Neural progenitor cell (in vitro differentiated cells): ENCODE data around the gene MPC1L. TPM values are rescaled to one million over a fixed set of nuclear protein-coding genes. Genes with fewer than 3 reads are reported as not detected.

ENCODE experiments used
- DNase-seq: peaks from one replicate; pipeline ENCODE4 v3.0.0-alpha.2; 2016; ENCODE audit warnings: low spot score
- H2AFZ ChIP-seq: fragments of 200-600 bp; sonication (generic); replicated peaks from 2 replicates; pipeline ENCODE4 v1.6.1; 2016; ENCODE audit warnings: antibody characterized with exemption
- H3F3A ChIP-seq: fragments of 200-600 bp; sonication (generic); 2 replicates; pipeline ENCODE4 v1.6.1; 2016; ENCODE audit warnings: antibody characterized with exemption, low read depth
- H3K27ac ChIP-seq: fragments of 200-600 bp; sonication (generic); 2 replicates; pipeline ENCODE4 v1.5.1; 2016; ENCODE audit warnings: mild to moderate bottlenecking
- H3K27me3 ChIP-seq: fragments of 200-600 bp; sonication (generic); 2 replicates; pipeline ENCODE4 v1.6.1; 2016; ENCODE audit warnings: mild to moderate bottlenecking, moderate library complexity
- H3K36me3 ChIP-seq: fragments of 200-600 bp; sonication (generic); 2 replicates; pipeline ENCODE4 v1.5.1; 2016
- H3K4me1 ChIP-seq: fragments of 200-600 bp; sonication (generic); 2 replicates; pipeline ENCODE4 v1.6.1; 2016; ENCODE audit warnings: mixed run types
- H3K4me2 ChIP-seq: fragments of 200-600 bp; sonication (generic); 2 replicates; pipeline ENCODE4 v1.6.1; 2016
- H3K4me3 ChIP-seq: fragments of 200-600 bp; sonication (generic); 2 replicates; pipeline ENCODE4 v1.5.1; 2016
- H3K79me2 ChIP-seq: fragments of 200-600 bp; sonication (generic); 2 replicates; pipeline ENCODE4 v1.6.1; 2016; ENCODE audit warnings: low read depth
- H3K9ac ChIP-seq: fragments of 200-600 bp; sonication (generic); 2 replicates; pipeline ENCODE4 v1.6.1; 2016
- H3K9me3 ChIP-seq: fragments of 200-600 bp; sonication (generic); 2 replicates; pipeline ENCODE4 v1.5.1; 2016; ENCODE audit warnings: low read depth
- H4K20me1 ChIP-seq: fragments of 200-600 bp; sonication (generic); 2 replicates; pipeline ENCODE4 v1.6.1; 2016; ENCODE audit warnings: low read depth
- H3K27ac Mint-ChIP-seq: 3 replicates; pipeline ENCODE4 v1.8.0; 2021; ENCODE audit warnings: mixed read lengths
- H3K27me3 Mint-ChIP-seq: 2 replicates; pipeline ENCODE4 v1.8.0; 2022; ENCODE audit warnings: low read depth, mild to moderate bottlenecking, inconsistent platforms, moderate library complexity, mixed read lengths; ENCODE audit not compliant: insufficient read depth
- H3K36me3 Mint-ChIP-seq: 3 replicates; pipeline ENCODE4 v1.8.0; 2021; ENCODE audit warnings: mixed read lengths
- H3K4me1 Mint-ChIP-seq: 3 replicates; pipeline ENCODE4 v1.8.0; 2021; ENCODE audit warnings: mixed read lengths
- H3K4me3 Mint-ChIP-seq: 3 replicates; pipeline ENCODE4 v1.8.0; 2021; ENCODE audit warnings: mild to moderate bottlenecking, moderate library complexity, mixed read lengths
- H3K9me3 Mint-ChIP-seq: 3 replicates; pipeline ENCODE4 v1.8.0; 2020; ENCODE audit warnings: mixed read lengths
- CTCF ChIP-seq: fragments of 200-600 bp; sonication (generic); IDR thresholded peaks from 2 replicates; pipeline ENCODE4 v1.5.1; 2017; ENCODE audit warnings: antibody characterized with exemption, mild to moderate bottlenecking
- EZH2 ChIP-seq: fragments of 200-600 bp; sonication (generic); IDR thresholded peaks from 2 replicates; pipeline ENCODE4 v1.6.1; 2017; ENCODE audit warnings: antibody characterized with exemption, mild to moderate bottlenecking, moderate library complexity
- EZH2phosphoT487 ChIP-seq: fragments of 200-600 bp; sonication (generic); IDR thresholded peaks from 2 replicates; pipeline ENCODE4 v1.6.1; 2017; ENCODE audit warnings: antibody characterized with exemption
- total RNA-seq: library from RNA; depleted of rRNA; stranded (reverse); fragments of >200 nt; gene quantifications from 2 replicates; pipeline ENCODE4 v1.2.3, GENCODE V29; 2015; ENCODE audit warnings: low replicate concordance

The MPC1L gene
- total RNA-seq, 1 donor from 2014 or later: not detected

- Histone ChIP-seq H3K4me2 (no peak overlapping the region), H2AFZ (no peak overlapping the region), H4K20me1 (peaks cover 12% of the 10 kb centered on the region), H3K79me2 (peaks cover 23% of the 10 kb centered on the region), H3K4me3 (no peak overlapping the region), H3K9me3 (no peaks in the 10 kb centered on the region), H3K9ac (no peak overlapping the region), H3F3A (no peaks in the 10 kb centered on the region), H3K27me3 (no peaks in the 10 kb centered on the region), H3K4me1 (peaks cover 5% of the 10 kb centered on the region), H3K36me3 (no peaks in the 10 kb centered on the region), H3K27ac (no peak overlapping the region)
- no peak overlapping the region for H3K4me3 Mint-ChIP-seq
- no peak overlapping the region for H3K27ac Mint-ChIP-seq
- peaks cover 8% of the 10 kb centered on the region for H3K9me3 Mint-ChIP-seq
- TF ChIP-seq EZH2phosphoT487 (no peak), CTCF (no peak), EZH2 (no peak)
- DNase-seq: no peak
- no peaks in the 10 kb centered on the region for H3K36me3 Mint-ChIP-seq
- peaks cover 5% of the 10 kb centered on the region for H3K4me1 Mint-ChIP-seq
- peaks cover 2% of the 10 kb centered on the region for H3K27me3 Mint-ChIP-seq
These were observed 45.1 kb upstream of the MPC1L start for GRCh38 chrX:40578039-40578695.

GRCh38 chrX:40579141-40579540 lies 44.1 kb upstream of the MPC1L start:
- H3K4me3 ChIP-seq: no peak overlapping the region
- Mint-ChIP-seq H3K27ac (no peak overlapping the region), H3K4me3 (no peak overlapping the region), H3K36me3 (no peaks in the 10 kb centered on the region), H3K9me3 (peaks cover 8% of the 10 kb centered on the region), H3K27me3 (peaks cover 2% of the 10 kb centered on the region), H3K4me1 (peaks cover 5% of the 10 kb centered on the region)
- peaks cover 32% of the 10 kb centered on the region for H3K79me2 ChIP-seq
- no peaks in the 10 kb centered on the region for H3K27me3 ChIP-seq
- no peaks in the 10 kb centered on the region for H3K36me3 ChIP-seq
- H3F3A ChIP-seq: no peaks in the 10 kb centered on the region
- H3K27ac ChIP-seq: no peak overlapping the region
- no peak overlapping the region for H3K9ac ChIP-seq
- H3K9me3 ChIP-seq: no peaks in the 10 kb centered on the region
- no peak overlapping the region for H2AFZ ChIP-seq
- H3K4me2 ChIP-seq: no peak overlapping the region
- peaks cover 5% of the 10 kb centered on the region for H3K4me1 ChIP-seq
- TF ChIP-seq EZH2: no peak
- no peak for TF ChIP-seq EZH2phosphoT487
- no peak for DNase-seq
- peaks cover 12% of the 10 kb centered on the region for H4K20me1 ChIP-seq

GRCh38 chrX:40579900-40580536 lies 43.2 kb upstream of the MPC1L start:
- H3K4me3 Mint-ChIP-seq: peak overlapping the region; percentile 94
- H3F3A ChIP-seq: no peaks in the 10 kb centered on the region
- peaks cover 12% of the 10 kb centered on the region for H4K20me1 ChIP-seq
- peaks cover 5% of the 10 kb centered on the region for H3K4me1 ChIP-seq
- peak overlapping the region; percentile 76 for H3K4me3 ChIP-seq
- no peaks in the 10 kb centered on the region for H3K36me3 ChIP-seq
- peaks cover 5% of the 10 kb centered on the region for H3K4me1 Mint-ChIP-seq
- H3K9me3 ChIP-seq: no peaks in the 10 kb centered on the region
- TF ChIP-seq EZH2 (no peak), EZH2phosphoT487 (no peak), CTCF (no peak)
- H3K9me3 Mint-ChIP-seq: peaks cover 8% of the 10 kb centered on the region
- no peak overlapping the region for H3K9ac ChIP-seq
- peaks cover 2% of the 10 kb centered on the region for H3K27me3 Mint-ChIP-seq
- H3K79me2 ChIP-seq: peaks cover 39% of the 10 kb centered on the region
- H3K27me3 ChIP-seq: no peaks in the 10 kb centered on the region
- no peak overlapping the region for H3K27ac ChIP-seq
- no peaks in the 10 kb centered on the region for H3K36me3 Mint-ChIP-seq
- H2AFZ ChIP-seq: peak overlapping the region; percentile 85
- peak overlapping the region; percentile 76 for H3K4me2 ChIP-seq
- no peak for DNase-seq
- H3K27ac Mint-ChIP-seq: peak overlapping the region; percentile 82
